NCI-H2196 treated with DMSO at 0.1 percent for 48 hours (cell line): Measurements from ENCODE around the gene RNF39.
"Not testable (repeated sequence)": the region's sequence is repeated elsewhere in the genome, so short reads cannot be mapped to it uniquely, and the experiment has no call there.

Source experiments
- DNase-seq: peaks from one replicate; lab custom pipeline; 2025; ENCODE audit not compliant: unreplicated experiment; lab: John Stamatoyannopoulos, UW

RNF39 gene

GRCh38 chr6:30075094-30075789 is at the start of gene RNF39:
Gene RNF39, minus strand, starts transcription at chr6:30075769. Its CDS starts 184 bp downstream, at chr6:30075585.
- DNase-seq: no peak

- DNase-seq: no peak
Measured at GRCh38 chr6:30122515-30122914, 46.9 kb upstream of the RNF39 start.

- no peak for DNase-seq
Measured at GRCh38 chr6:30121446-30122366, 46.1 kb upstream of the RNF39 start.

GRCh38 chr6:30118691-30119090 is 43.1 kb upstream of the RNF39 start:
- DNase-seq: not testable (repeated sequence)

GRCh38 chr6:30116724-30117123 is 41.2 kb upstream of the RNF39 start:
- no peak for DNase-seq

- DNase-seq: no peak
Measured at GRCh38 chr6:30113841-30114240, 38.3 kb upstream of the RNF39 start.

GRCh38 chr6:30113003-30113759 is 37.6 kb upstream of the RNF39 start, which contains the start of gene TRIM31:
Gene TRIM31, minus strand, starts transcription at chr6:30113090. Its CDS starts 285 bp downstream, at chr6:30112805.
- no peak for DNase-seq

- no peak for DNase-seq
Measured at GRCh38 chr6:30112402-30112994, 36.9 kb upstream of the RNF39 start.

GRCh38 chr6:30111266-30111856 is 35.8 kb upstream of the RNF39 start:
- no peak for DNase-seq

GRCh38 chr6:30104661-30105060 is 29.1 kb upstream of the RNF39 start:
- no peak for DNase-seq

- DNase-seq: no peak
Measured at GRCh38 chr6:30103872-30104179, 28.3 kb upstream of the RNF39 start.

- peak; percentile 74 for DNase-seq
Measured at GRCh38 chr6:30102970-30103871, 27.7 kb upstream of the RNF39 start.

GRCh38 chr6:30102414-30102969 is 26.9 kb upstream of the RNF39 start:
- DNase-seq: no peak

- DNase-seq: peak; percentile 49
Measured at GRCh38 chr6:30101444-30102413, 26.2 kb upstream of the RNF39 start.

GRCh38 chr6:30100585-30101443 is 25.2 kb upstream of the RNF39 start:
- DNase-seq: no peak

- DNase-seq: no peak
Measured at GRCh38 chr6:30100154-30100553, 24.6 kb upstream of the RNF39 start.
